ENCODE results near the gene CFDP1.

DNA sequence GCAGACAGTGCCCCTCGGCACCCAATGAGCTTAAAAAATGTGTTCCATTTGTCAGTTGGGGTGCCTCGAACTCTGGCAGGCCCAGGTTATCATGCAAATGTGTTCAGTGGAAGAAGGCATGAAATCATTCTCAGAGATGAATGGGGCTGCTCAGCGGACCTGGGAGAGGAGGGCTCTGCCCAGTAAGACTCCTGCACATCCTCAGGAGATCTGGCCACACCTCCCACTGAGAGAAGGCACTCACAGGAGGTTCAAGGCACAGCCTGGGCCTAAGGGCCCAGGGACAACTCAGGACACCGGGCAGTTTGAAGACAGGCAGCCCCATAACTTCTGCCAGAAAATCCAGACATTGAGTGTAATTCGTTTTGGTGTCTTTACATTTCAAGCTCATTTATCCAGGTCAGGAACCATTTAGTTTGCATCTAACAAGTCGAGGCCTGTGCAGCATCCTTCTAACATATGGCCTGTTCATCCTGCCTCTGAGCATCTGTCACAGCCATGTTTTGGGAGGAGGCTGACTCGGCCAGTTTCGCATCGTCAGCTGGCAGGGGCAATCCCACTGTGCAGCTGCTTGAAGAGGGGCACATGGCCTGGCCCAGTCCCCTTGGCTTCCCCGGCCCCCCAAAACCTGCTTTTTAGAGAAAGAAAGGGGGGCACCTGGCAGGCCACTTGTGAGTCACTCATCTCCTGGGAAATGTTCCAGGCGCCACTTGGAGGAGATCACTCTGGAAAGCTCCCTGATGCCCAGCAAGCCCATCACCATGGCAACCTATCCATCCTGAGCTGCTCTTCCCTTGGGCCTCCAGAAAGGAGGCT lies 150.6 kb downstream of the CFDP1 start:
- TF ChIP-seq, protein P1, sequence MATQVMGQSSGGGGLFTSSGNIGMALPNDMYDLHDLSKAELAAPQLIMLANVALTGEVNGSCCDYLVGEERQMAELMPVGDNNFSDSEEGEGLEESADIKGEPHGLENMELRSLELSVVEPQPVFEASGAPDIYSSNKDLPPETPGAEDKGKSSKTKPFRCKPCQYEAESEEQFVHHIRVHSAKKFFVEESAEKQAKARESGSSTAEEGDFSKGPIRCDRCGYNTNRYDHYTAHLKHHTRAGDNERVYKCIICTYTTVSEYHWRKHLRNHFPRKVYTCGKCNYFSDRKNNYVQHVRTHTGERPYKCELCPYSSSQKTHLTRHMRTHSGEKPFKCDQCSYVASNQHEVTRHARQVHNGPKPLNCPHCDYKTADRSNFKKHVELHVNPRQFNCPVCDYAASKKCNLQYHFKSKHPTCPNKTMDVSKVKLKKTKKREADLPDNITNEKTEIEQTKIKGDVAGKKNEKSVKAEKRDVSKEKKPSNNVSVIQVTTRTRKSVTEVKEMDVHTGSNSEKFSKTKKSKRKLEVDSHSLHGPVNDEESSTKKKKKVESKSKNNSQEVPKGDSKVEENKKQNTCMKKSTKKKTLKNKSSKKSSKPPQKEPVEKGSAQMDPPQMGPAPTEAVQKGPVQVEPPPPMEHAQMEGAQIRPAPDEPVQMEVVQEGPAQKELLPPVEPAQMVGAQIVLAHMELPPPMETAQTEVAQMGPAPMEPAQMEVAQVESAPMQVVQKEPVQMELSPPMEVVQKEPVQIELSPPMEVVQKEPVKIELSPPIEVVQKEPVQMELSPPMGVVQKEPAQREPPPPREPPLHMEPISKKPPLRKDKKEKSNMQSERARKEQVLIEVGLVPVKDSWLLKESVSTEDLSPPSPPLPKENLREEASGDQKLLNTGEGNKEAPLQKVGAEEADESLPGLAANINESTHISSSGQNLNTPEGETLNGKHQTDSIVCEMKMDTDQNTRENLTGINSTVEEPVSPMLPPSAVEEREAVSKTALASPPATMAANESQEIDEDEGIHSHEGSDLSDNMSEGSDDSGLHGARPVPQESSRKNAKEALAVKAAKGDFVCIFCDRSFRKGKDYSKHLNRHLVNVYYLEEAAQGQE (IDR thresholded peaks at IDR 0.05; ENCODE audit: insufficient read depth in 1 of 2, low read depth in 2 of 2, low read length in 2 of 2): no peak
- TF ChIP-seq TAF1 (IDR thresholded peaks at IDR 0.05; ENCODE audit: borderline replicate concordance, insufficient read depth, low read length): no peak
- no peak for TF ChIP-seq POLR2AphosphoS5 (IDR thresholded peaks at IDR 0.05; ENCODE audit: low read depth, low read length)
- no peak for TF ChIP-seq FOXP2 (optimal IDR thresholded peaks at IDR 0.05; ENCODE audit: borderline replicate concordance, extremely low read depth, extremely low read length, insufficient read depth)
- TF ChIP-seq SIN3A (IDR thresholded peaks at IDR 0.05; ENCODE audit: borderline replicate concordance, insufficient read depth, low read length): no peak

Data from PFSK-1 (cell line).